Stomach smooth muscle (tissue), 2 donors: Measurements from ENCODE around the gene ZBTB12.
A peak's percentile ranks its signal among the peaks of the same experiment; 100 is the strongest.

ENCODE experiments used
- H3K27ac ChIP-seq: one replicate; pipeline ENCODE4 v1.7.0; 2013; ENCODE audit warnings: mild to moderate bottlenecking, low read length, inconsistent platforms
- H3K27me3 ChIP-seq, 2 donors: one replicate each; pipeline ENCODE4 v1.7.0; 2013; ENCODE audit warnings: low read length in 2 of 2; ENCODE audit not compliant: insufficient read depth in 2 of 2, control insufficient read depth in 1 of 2
- H3K36me3 ChIP-seq, 2 donors: one replicate each; pipeline ENCODE4 v1.7.0; 2013; ENCODE audit warnings: low read length in 2 of 2; ENCODE audit not compliant: control insufficient read depth in 2 of 2, insufficient read depth in 2 of 2
- H3K4me1 ChIP-seq: one replicate; pipeline ENCODE4 v1.7.0; 2013; ENCODE audit warnings: low read length; ENCODE audit not compliant: control insufficient read depth, insufficient read depth
- H3K4me3 ChIP-seq, 2 donors: one replicate each; pipeline ENCODE4 v1.7.0; 2013; ENCODE audit warnings: low read length in 2 of 2
- H3K9ac ChIP-seq, 2 donors: one replicate each; pipeline ENCODE4 v1.7.0; 2013; ENCODE audit warnings: low read length in 2 of 2, mild to moderate bottlenecking in 1 of 2
- H3K9me3 ChIP-seq, 2 donors: one replicate each; pipeline ENCODE4 v1.7.0; 2013; ENCODE audit warnings: low read length in 2 of 2; ENCODE audit not compliant: control insufficient read depth in 2 of 2
- donor health status: healthy.
- donor health status: Pancreatic carcinoma.

ZBTB12 gene

DNA sequence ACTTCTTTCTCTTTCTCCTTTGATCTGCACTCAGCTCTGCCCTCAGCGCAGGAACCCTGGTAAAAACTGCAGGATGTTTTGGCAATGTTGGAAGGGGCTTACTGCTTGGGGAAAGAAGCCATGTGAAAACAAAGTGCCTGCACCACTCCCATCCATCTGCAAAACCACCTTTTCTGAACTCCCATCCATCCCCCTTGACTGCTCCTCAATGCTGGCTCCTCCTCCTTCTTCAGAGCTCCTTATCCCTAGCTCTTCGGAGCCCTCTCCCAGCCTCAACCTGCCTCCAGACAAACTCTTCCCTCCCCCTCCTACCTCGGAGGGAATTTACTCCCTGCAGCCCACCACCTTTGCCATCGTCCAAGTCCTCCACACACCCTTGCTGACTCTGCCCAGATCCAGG is 4.2 kb upstream of the ZBTB12 start:
- Histone ChIP-seq H3K4me3 (no peak overlapping the region), H3K36me3 (no peaks in the 10 kb centered on the region), H3K9ac (no peak overlapping the region), H3K9me3 (no peaks in the 10 kb centered on the region), H3K27me3 (no peaks in the 10 kb centered on the region), H3K4me1 (peaks cover 13% of the 10 kb centered on the region), H3K27ac (no peak overlapping the region)

DNA sequence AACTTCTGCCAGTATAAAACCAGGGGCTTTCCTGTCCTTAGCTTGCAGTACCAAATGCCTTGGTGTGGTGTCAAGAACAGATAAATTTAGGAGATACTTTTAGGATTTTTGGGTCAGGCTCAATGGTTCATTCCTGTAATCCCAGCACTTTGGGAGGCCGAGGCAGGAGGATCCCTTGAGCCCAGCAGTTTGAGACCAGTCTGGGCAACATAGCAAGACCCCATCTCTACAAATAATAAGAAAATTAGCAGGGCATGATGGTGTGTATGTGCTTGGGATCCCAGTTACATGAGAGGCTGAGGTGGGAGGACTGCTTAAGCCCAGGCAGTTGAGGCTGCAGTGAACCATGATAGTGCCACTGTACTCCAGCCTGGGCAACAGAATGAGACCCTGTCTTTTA is 3.2 kb upstream of the ZBTB12 start:
- Histone ChIP-seq H3K4me1 (peaks cover 17% of the 10 kb centered on the region), H3K4me3 (no peak overlapping the region), H3K9ac (no peak overlapping the region), H3K27ac (no peak overlapping the region), H3K27me3 (no peaks in the 10 kb centered on the region), H3K36me3 (no peaks in the 10 kb centered on the region), H3K9me3 (no peaks in the 10 kb centered on the region)

DNA sequence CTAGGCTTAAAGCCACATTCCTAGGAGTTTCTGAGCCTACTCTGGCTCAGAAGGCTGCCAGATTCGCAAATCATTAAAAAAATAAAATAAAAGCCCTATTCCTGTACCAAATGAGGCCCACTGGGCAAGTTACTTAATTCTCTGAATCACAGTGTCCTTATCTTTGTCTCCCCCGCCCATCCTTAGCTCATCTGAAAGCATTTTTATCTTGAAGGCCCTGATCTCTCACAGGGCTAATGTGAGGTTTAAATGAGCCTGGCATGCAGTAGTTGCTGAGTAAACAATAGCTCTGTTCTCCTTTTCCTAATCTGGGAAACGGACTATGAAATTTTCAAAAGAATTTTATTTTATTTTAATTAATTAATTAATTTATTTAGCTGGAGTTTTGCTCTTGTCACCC is 2.1 kb upstream of the ZBTB12 start:
- Histone ChIP-seq H3K9me3 (no peaks in the 10 kb centered on the region), H3K4me3 (no peak overlapping the region), H3K27me3 (no peaks in the 10 kb centered on the region), H3K4me1 (peaks cover 17% of the 10 kb centered on the region), H3K27ac (no peak overlapping the region), H3K9ac (no peak overlapping the region), H3K36me3 (no peaks in the 10 kb centered on the region)

DNA sequence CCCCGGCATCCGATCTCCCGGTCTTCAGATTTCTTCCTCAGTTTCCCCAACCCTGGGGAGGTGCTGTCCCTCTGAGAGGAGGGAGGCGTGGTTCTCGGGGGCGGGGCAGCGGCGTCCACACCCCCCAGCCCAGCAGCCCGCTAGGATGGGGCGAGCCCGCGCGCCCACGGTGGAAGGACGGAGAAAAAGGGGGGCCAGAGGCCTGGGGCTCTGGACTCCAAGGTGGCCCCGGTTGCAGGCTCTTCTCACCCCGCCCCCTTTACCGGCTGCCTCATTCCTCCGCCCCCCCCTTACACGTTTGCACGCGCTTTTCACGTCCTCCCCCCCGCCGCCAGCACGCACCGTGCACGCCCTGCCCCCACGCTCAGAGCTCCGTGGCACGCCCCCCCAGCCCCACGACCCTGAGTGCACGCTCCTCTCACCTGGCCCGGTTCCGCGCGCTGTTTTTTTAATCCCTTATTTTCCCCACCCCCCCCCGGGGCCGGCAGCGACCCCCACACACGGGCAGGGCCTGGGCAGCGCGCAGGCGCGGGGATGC is 402 bp downstream of the ZBTB12 start:
- H3K36me3 ChIP-seq = no peaks in the 10 kb centered on the region
- H3K4me3 ChIP-seq = peak overlapping the region; percentile 45 to 88
- H3K27me3 ChIP-seq = no peaks in the 10 kb centered on the region
- H3K9ac ChIP-seq = no peak overlapping the region
- H3K9me3 ChIP-seq = no peaks in the 10 kb centered on the region
- H3K27ac ChIP-seq = peak overlapping the region; percentile 53
- H3K4me1 ChIP-seq = peaks cover 32% of the 10 kb centered on the region

DNA sequence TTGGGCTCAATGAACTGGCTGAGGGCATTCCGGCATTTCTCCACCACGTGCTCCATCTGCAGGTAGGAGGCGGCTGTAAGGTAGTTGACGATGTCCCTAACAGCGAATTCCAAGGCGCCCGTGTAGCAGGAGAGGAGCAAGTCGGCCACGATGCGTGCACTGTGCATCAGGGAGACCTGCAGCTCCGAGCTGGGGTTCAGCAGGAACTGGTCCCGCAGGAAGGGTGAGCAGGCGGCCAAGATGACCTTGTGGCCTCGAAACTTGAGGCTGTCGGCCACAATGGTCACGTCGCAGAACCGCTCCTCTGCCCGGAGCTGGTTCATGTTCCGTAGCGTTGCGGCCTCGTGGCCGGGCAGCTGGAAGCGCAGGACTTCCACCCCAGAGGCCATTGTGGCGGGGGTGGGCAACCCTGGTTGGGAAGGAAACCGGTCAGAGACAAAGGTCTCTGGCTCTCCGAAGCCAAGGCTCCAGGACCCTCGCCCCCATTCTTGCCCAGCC is 920 bp downstream of the ZBTB12 start:
- Histone ChIP-seq H3K9ac (no peak overlapping the region), H3K4me3 (peak overlapping the region; percentile 45 to 88), H3K27ac (peak overlapping the region; percentile 53), H3K27me3 (no peaks in the 10 kb centered on the region), H3K9me3 (no peaks in the 10 kb centered on the region), H3K36me3 (no peaks in the 10 kb centered on the region), H3K4me1 (peaks cover 32% of the 10 kb centered on the region)

DNA sequence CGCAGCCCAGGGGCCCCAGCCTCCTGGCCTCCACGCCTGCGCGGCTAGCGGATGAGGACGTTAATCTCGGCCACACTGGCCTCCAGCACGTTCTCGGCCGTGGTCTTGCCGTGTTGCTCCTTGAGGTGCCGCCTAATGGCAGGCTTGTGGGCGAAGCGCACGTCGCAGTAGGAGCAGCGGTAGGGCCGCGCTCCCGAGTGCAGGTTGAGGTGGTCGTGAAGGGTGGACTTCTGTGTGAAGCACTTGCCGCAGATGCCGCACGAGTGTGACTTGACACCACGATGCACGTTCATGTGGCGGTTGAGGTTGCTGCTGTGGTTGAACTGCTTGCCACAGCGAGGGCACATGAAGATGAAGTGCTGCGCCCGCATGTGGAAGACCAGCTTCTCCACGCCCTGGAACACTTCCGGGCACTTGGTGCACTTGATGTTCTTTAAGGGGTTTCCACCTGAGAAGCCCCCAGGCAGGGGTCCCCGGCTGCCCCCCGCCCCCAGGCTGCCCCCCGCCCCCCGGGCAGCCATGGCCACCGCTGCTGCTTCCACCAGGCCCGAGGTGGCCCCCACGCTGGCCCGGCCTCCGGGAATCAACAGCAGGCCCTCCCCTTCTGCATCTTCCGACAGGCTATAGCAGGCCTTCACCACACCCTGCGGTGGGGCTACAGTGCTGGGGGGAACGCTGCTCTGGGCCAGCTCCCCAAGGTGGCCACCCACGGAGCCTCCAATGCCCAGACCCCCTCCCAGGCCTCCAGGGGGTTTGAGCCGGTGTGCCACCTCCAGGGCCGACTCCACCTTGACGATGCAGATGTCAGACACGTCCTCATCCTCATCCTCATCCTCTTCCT is 1.8 kb downstream of the ZBTB12 start:
- no peaks in the 10 kb centered on the region for H3K9me3 ChIP-seq
- H3K36me3 ChIP-seq = no peaks in the 10 kb centered on the region
- H3K9ac ChIP-seq = no peak overlapping the region
- peaks cover 32% of the 10 kb centered on the region for H3K4me1 ChIP-seq
- no peaks in the 10 kb centered on the region for H3K27me3 ChIP-seq
- no peak overlapping the region for H3K27ac ChIP-seq
- H3K4me3 ChIP-seq = no peak overlapping the region

DNA sequence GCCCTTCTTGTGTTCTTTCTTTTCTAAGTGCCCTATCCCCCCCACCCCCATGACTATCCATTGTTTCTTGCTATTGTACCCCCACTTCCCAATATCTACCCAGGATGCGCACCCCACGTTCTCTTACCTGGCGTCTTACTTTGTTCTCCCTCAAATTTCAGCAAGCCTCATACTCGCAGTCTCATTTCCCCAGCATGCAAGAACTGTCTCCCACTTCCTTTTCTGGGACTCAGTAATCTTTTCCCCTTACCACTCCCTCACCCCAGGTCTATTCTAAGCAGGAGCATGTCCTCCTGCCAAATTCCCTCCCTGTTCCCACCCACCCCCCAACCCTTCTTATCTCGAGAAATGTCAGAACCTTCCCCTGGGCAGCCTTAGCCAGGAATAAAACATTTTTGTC is 2.7 kb downstream of the ZBTB12 start:
- H3K4me3 ChIP-seq = no peak overlapping the region
- H3K4me1 ChIP-seq = peaks cover 32% of the 10 kb centered on the region
- no peaks in the 10 kb centered on the region for H3K36me3 ChIP-seq

DNA sequence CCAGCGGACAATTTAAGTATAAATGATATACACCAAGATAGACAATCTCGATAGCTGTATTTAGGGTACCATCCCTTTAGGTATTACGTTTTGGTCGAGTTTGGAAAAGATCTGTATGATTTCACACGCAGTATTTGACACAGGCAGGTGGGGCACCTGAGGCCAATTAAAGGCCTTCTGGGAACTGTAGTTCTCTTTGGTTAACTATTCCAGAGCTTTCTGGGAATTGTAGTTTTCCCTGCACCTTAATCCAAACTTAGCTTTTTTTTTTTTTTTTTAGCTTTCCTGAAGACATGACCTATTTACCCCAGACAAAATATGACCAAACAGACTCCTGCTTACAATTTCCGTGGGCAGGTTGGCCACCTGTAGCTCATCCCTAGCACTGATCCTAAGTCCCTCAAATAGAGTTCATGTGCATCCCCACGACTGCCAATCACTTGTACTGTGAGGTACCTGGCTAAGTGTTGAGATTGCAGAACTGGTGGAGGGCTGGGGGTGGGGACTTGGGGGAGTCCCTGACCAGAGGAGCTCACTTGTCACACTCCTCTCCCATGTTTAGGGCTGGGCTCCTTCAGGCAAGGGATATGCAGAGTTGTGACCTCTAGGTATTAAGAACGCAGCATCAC is 3.4 kb downstream of the ZBTB12 start:
- no peaks in the 10 kb centered on the region for H3K9me3 ChIP-seq
- H3K27me3 ChIP-seq = no peaks in the 10 kb centered on the region
- peak overlapping the region; percentile 83 for H3K27ac ChIP-seq
- H3K9ac ChIP-seq = peak overlapping the region; percentile 91 to 92
- peaks cover 0 to 2% of the 10 kb centered on the region in 2 donors for H3K36me3 ChIP-seq
- H3K4me1 ChIP-seq = peaks cover 32% of the 10 kb centered on the region
- peak overlapping the region; percentile 79 to 99 for H3K4me3 ChIP-seq

More for the DNA sequence above, 2.7 kb downstream of the ZBTB12 start:
- H3K27ac ChIP-seq = no peak overlapping the region
- H3K9me3 ChIP-seq = no peaks in the 10 kb centered on the region
- no peak overlapping the region for H3K9ac ChIP-seq
- H3K27me3 ChIP-seq = no peaks in the 10 kb centered on the region

DNA sequence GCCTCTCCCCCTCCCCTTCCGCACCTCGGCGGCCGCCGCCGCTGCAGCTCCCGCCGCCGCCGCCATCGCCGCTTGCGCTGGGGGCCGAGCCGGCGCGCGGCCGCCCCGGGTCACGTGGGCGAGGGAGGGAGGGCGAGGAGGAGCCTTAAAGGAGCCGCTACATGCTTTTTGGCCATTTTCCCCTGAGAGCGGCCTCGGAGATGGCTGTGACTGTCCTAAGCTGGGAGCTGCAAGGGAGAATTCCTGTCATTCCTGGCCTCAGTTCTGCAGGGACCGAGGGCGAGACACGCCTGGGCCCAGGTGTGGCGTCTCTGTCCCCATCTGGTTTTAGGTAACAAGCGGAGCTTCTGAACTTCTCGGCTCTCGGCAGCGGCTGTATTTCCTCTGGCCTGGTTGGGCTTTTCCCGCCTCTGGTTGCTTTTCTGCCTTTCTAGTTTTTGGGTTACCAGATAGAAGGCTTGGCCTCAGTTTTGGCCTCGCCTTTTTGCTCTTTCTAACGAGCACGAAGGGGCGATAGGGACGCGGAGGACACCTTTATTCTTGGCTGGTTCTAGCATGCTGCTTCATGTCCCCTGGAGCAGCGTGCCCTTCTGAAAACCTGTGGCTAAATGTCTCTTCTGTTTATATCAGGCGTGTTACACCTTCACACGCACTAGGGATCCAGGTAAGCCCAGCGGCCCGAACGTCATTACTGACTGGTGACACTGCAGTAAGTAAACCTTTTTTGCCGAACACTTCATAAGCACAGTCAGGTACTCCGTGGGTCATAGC is 4.1 kb downstream of the ZBTB12 start, which contains the start of gene EHMT2:
Gene EHMT2 (minus strand): TSS at position 87 of the 771 bp plus-strand sequence. CDS start 21 bp downstream, at position 66.
- Histone ChIP-seq H3K4me1 (peaks cover 29% of the 10 kb centered on the region), H3K9me3 (no peaks in the 10 kb centered on the region), H3K27me3 (no peaks in the 10 kb centered on the region), H3K4me3 (peak within 1 kb of the TSS; percentile 79 to 99), H3K36me3 (peaks cover 2 to 8% of the 10 kb centered on the region in 2 donors), H3K9ac (peak within 1 kb of the TSS; percentile 91 to 92), H3K27ac (peak within 1 kb of the TSS; percentile 83)

DNA sequence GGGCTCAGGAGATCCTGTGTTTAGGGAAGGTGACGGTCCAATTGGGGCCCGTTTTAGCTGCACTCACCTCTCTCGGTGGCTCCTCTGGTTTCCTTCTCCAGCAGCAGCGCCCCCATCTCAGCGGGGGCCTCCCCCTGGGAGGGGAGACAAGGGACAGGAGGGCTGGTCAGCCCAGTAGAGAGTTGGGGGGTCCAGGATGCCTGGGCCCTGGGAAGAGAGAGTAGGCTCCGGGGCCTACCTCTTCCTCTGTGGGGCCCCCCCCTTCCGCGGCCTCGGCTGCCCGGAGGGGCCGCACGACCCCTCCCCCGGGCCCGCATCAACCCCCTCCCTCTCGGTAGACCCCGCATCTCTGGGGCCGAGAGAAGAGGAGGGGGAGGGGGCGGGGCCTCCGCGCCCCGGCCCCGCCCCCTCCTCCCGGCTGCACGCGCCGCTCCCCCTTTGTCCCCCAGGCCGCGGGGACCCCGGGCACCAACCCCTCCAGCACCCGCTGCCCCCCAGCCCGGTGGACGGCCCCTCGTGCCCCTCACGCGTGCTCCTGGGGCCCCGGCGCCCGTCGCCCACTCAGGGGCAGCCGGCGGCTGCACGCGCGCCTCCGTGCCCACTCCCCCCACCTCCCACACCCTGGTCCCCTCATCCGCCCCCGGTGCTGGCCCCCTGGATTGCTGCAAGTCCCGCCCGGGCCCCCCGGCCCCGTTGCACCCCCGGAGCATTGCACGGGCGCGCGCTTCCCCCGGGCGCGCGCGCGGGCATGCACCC is 4.9 kb downstream of the ZBTB12 start:
- Histone ChIP-seq H3K4me3 (peak overlapping the region; percentile 57 to 99), H3K27me3 (no peaks in the 10 kb centered on the region), H3K9me3 (no peaks in the 10 kb centered on the region), H3K36me3 (peaks cover 3 to 13% of the 10 kb centered on the region in 2 donors), H3K27ac (peak overlapping the region; percentile 37), H3K4me1 (peaks cover 23% of the 10 kb centered on the region), H3K9ac (peak overlapping the region; percentile 23 to 66)
